Superior temporal gyrus (tissue), 1 donor: Measurements from ENCODE around the gene PTMS.

Experiments
- DNase-seq: peaks from one replicate; pipeline ENCODE4 v3.0.0-alpha.2; 2016; ENCODE audit errors: extremely low spot score

PTMS gene

DNA sequence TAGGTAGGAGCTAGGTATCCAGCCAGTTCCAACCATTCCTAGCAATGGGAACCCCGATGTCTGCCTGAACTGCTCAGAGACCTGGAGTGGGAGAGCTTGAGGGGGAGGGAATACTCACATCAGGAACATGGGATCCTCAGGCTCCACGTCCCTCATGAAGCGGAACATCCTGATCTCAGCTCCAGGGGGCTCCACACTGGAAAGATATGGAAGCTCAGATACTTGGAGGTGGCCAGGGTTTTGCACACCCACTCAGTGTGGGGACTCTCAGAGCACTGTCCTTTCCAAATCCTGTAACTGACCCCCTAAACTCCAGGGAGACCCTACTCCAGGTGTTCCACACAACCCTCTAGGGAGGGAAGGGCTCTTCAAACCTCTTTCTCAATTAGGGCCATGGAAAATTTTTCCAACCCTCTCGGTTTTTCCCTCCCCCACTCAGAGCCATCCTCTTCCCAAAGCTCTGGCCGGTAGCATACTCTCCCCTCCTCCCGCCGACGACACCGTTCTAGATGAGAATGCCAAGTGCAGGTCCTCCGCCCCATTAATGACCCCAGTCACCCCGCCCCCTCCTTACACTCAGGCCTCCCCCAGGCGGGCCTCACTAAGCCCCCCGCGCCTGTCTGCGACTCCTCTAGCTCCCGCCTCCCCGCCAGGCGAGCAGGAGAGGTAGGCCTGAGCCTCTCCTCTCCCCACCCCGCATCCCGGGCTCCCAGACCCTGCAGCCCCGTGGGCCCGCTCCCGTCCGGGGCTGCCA lies 13.8 kb upstream of the PTMS start:
- peak; percentile 29 for DNase-seq

DNA sequence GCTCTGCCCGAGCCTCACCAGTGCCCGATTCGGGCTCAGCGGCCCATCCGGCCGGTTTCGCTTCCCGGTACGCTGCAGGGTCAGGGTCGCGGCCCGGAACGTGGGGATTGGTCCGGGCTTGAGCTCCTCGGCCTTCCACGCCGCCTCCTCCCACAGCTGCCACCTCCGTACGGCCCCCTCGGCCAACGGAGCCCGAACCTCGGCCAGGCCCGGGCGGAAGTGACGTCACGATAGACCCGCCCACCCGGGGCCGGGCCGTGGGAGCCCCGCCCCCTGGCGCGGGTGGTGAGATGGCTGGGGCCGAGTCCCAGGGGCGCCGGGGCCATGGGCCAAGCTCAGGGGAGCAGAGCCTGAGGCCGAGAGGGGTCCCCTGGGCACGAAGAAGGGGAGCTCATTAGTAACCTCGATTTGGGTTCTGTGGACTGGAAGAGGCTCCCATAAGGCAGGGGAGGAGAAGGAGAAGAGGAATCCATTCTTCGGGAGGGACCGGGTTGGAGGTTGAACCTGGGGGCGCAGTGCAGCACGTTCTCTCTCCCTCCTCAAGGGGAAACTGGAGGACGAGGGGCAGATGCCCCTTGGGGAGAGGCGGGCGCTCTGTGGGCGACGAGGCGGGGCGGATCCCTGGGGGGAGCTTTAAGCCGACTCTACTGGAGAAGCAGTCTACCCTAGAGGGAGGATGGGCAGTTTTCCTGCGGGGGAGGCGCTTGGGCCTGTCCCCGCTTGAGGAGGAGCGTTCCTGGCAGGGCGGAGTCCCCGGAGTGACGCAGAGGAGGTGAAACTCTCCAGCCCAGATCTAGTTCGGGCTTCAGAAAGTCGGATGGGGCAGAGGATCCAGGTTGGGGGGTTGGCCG lies 13.0 kb upstream of the PTMS start, which contains the start of gene MLF2:
TSS of gene MLF2 (minus strand) at position 221 of the 851 bp plus-strand sequence. CDS start 807 bp downstream, outside the sequence.
- peak; percentile 97 for DNase-seq

DNA sequence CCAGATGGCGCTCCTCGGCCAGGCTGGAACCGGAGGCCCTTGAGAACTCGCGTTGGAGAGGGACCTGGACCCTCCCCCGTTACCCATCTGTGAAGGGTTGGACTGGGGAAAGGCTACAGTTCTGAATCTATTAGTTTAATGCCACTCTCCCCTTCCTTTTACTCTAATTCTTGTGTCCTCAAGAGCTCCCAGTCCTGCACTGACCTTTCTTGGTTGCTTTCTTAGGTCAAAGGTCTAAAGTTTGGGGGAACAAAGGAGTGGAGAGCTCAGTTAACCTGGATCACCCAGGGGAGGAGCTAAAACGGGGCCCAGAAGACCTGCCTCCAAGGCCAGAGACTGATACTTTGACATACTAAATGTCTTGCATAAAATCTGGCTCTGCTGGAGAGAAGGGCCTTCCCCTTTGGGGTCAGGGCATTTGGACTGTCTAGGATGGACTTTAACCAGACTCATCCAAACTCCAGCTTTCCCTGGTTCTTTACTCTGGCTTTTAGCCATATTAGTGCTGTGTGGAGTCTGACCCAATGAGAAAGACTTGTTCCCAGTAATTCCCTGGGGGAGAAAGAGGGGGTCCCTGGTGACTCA lies 12.3 kb upstream of the PTMS start:
- no peak for DNase-seq

DNA sequence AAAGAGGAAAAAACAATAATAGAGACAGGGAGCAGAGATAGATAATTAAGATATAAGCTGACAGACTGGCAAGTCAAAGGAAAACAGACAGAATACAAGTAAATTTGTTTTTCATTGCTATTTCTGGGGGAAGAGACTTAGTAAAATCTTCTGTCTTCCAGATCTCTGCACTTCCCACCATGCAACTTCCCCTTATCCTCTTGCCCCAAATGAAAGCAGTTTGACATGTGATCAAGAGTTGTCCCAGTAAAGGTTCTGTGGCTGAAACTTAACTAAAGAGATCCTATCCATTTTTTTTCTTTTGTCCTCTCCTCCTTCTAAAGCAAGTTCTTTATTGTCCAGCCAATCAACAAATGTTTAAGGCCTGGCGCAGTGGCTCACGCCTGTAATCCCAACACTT lies 11.8 kb upstream of the PTMS start:
- no peak for DNase-seq

DNA sequence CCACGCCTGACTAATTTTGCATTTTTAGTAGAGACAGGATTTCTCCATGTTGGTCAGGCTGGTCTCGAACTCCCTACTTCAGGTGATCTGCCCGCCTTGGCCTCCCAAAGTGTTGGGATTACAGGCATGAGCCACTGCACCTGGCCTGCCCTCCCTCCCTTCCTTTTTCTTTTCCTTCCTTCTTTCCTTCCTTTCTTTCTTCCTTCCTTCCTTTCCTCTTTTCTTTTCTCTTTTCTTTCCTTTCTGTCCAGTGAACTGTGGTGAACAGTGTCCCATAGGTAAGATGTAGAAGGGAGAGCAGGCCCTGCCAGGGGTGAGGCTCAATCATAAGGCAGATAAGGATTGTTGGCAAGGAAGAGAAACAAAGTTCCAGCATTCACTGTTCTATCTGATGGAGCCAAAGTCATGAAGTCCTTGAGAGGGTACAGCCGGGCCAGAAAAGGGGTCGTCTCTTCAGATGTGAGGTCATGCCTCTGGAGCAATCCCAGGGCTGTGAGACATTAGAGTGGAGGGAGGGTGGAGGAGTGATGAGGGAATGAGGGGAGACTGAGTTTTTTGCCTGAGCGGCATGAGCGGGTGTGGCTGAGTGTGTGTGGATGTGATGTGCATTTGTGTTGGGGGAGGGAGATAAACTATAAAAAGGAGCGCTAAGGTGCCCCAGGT lies 9.0 kb upstream of the PTMS start:
- no peak for DNase-seq

GRCh38 chr12:6758506-6759095 lies 7.6 kb upstream of the PTMS start:
- DNase-seq = no peak

- DNase-seq = no peak
Observed at GRCh38 chr12:6759741-6760140, 6.4 kb upstream of the PTMS start.

GRCh38 chr12:6763380-6763779 lies 2.8 kb upstream of the PTMS start:
- no peak for DNase-seq

- peak; percentile 94 for DNase-seq
Observed at GRCh38 chr12:6764011-6764828, 1.9 kb upstream of the PTMS start.

DNA sequence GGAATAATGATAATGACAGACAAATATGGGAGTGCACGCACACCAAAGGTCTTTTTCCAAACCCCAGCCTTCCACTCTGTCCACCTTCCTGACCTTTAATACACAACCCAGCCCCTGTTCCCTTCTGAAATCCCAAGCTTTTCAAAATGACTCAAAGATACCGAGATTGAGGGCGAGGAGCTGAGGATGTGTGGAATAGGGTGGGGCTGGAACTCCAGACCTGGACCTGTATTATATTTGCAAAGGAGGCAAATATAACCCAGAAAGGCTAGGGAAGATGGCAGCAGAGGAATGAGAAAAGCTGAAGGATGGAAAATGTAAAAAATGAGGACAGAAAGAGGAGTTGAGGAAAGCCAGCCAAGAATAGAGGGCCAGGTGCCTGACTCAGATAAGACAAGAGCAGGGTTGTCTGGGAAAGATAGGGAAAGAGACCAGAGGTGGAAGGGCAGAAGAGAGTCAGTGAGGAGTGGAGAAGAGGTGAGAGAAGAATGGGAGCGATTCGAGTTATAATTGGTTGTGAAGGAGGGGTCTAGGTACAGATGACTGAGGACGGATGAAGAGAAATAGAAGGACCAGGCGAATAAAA lies 1.0 kb upstream of the PTMS start:
- peak; percentile 28 for DNase-seq

DNA sequence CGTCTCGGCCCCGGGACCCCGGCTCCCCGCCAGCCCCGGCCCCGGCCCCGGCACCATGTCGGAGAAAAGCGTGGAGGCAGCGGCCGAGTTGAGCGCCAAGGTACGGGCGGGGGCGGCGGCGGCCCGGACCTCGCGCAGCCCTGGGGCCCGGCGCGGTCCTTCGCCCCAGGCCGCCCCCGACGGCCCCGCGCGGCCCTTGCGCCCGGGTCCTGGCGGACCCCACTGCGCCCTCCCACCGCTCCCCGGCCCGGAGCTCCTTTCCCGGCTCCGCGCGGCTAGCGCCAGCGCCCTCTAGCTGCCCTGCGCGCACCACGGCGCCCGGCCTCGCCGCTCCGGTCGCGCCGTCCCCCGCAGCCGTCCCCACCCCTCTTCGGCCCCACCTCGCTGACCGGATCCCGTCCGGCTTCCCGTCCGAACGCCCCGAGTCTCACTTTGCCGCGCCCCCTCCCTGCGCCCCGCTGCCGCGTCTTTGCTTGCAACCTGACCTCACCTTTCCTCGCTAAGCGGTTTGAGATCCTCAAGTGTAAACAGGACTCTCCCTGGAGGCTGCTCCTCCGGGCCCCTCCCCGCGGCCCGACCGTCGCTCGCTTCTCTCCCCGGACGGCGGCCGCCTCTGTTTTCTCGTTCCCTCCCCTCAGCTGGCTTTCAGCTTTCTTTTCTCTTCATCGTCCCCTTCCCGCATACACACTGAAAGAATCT lies 637 bp downstream of the PTMS start:
- DNase-seq = peak; percentile 67

DNA sequence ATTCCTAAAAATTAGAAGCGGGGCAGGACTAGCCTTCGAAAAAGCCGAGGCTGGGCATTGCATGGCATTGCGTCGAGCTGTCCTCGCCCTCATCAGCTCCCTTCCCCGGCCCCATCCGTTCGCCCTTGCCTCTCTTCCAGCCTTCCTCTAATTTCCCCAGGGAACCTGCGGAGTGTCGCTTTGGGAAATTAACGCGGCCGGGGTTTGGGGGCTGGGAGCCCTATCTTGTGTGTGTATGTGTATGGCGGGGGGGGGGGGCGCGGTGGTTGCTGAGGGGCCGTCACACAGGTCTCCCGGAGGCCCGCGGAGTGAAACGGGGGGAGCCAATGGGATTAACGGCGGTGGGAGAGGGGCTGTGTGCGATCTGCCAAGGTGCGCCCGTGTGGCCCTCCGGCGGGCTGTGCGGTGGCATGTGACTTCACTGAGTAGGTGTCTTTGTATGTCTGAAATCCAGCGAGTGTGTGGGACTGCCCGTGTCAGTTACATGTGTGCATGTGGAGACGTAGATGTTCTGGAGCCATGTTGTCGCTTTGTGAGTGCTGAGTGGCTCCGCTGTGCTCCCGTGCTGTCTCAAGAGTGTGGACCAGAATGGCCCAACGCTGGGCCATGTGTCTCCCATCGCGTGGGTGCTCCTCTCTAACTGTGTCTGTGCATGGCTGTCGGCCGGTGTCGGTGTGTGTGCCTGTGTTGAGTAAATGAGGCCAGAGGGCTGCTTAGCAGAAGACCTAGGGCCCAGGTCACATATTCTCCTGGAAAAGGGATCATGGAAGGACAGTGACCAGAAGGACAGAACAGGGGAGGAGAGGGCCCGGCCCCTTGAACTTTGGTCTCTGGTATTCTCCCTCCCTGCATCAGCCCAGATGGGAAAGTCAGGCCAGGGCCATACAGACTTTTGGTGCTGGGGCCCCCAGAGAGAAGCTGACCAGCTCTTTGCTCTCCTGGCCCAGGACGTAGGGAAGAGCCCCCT lies 1.5 kb downstream of the PTMS start:
- peak; percentile 50 for DNase-seq

DNA sequence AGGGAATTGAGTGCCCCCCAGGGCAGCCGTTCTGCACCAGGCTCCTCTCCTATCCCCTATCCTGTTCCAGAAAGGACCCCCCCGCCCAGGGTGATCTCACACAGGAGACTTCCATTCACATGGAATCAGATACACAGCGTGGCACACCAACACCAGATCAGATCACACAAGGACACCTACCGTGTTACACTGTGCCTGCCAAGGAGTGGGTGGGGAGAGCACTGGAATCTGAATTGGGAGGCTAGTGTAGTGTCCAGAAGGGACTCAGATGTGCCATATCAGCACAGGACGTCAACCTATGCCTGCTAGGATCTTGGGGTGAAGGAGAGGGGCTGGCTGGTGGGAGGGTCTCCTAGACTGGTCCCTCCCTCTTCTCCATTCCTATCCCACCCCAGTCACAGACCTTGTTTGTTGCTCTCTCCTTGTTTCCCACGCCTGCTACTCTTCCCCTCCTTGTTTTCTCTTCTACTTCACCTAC lies 2.3 kb downstream of the PTMS start:
- peak; percentile 22 for DNase-seq

DNA sequence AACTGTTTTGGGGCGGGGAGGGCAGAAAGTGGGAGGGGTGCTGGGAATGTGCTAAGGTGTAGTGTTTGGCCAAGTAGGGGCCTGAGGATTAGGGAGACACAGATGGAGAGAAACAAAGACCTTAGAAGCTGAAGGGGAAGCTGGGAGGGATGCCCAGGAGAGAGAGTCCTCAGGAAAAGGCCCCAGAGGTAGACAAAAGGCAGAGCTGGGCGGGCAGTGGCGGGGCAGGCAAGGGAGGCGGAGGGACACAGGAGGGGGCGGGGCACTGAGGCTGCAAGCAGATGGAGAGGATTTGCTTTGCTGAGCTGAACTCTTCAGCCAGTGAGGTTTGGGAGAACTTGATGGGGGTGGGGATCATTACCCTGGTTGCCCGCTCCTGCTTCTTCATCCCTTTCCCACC lies 2.8 kb downstream of the PTMS start:
- no peak for DNase-seq

GRCh38 chr12:6769666-6770065 lies 3.5 kb downstream of the PTMS start:
- no peak for DNase-seq

DNA sequence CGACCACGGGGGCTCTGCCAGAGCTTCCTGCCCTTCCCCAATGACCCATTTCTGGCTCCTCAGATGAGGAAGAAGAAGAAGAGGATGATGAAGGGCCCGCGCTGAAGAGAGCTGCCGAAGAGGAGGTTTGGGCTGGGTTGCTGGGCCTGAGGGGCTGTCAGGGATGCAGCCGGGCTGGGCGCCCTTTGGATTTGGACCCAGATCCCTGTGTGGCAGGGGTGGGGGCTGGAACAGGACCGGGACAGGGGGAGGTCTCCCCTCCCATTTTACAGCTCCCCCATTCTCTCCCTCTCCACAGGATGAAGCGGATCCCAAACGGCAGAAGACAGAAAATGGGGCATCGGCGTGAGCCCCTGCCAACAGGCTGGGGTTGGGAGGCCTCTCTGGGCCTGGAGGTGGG lies 3.9 kb downstream of the PTMS start:
- no peak for DNase-seq

GRCh38 chr12:6770600-6770999 lies 4.4 kb downstream of the PTMS start:
- DNase-seq = no peak

GRCh38 chr12:6771091-6771495 lies 4.9 kb downstream of the PTMS start:
- peak; percentile 29 for DNase-seq
